Measurements from ENCODE around the gene ATG4D.
A peak's percentile ranks its signal among the peaks of the same experiment; 100 is the strongest.

ATG4D gene

GRCh38 chr19:10602330-10603083 lies 58.8 kb downstream of the ATG4D start:
- no peaks in the 10 kb centered on the region for H3K9me3 Mint-ChIP-seq
- H3K27me3 Mint-ChIP-seq: no peaks in the 10 kb centered on the region
- peak overlapping the region; percentile 91 for H3K27ac Mint-ChIP-seq
- H3K4me3 Mint-ChIP-seq: peak overlapping the region; percentile 95
- H3K36me3 Mint-ChIP-seq (ENCODE audit: low read depth): peaks cover 5% of the 10 kb centered on the region
- peaks cover 34% of the 10 kb centered on the region for H3K4me1 Mint-ChIP-seq (ENCODE audit: low read depth)

Measured in stimulated activated naive CD8-positive, alpha-beta T cell treated with anti-CD3 and anti-CD28 coated beads, Interleukin-15, Interleukin-2, amounts not matched to agents 100 ng/mL and 50 ng/mL, for 24 hours (primary cell).